Measurements from ENCODE around the gene TMEM270.
A peak's percentile ranks its signal among the peaks of the same experiment; 100 is the strongest.
"Not testable (repeated sequence)": the region's sequence is repeated elsewhere in the genome, so short reads cannot be mapped to it uniquely, and the experiment has no call there.

Gene TMEM270

DNA sequence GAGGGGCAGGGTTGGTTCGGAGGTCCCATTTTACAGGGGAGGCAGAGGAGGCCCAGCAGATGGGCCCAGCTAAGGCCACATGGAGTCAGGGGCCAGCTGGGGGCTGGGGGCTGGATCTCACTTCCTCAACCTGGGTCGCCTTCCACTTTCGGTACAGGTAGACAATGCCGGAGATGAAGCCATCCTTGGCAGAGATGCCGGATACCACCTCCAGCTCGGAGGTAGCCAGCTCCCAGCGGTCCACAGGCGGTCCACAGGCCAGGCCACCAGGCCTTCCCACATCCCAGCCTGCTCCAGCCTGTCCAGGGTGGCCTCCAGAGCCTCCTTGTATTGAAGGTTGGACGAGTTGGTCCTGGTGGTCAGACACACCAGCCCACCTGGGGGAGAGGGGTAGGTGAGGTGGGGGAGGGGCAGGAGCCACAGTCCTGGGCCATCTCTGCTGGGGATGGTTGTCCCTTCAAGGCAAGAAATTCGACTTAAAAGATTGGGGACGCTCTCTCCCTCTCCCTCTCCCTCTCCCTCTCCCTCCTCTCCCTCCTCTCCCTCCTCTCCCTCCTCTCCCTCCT lies 26.2 kb upstream of the TMEM270 start:
- Histone ChIP-seq H3K9ac (ENCODE audit: low read length) (no peak overlapping the region), H3K4me1 (ENCODE audit: insufficient read depth, low read length) (no peaks in the 10 kb centered on the region)

DNA sequence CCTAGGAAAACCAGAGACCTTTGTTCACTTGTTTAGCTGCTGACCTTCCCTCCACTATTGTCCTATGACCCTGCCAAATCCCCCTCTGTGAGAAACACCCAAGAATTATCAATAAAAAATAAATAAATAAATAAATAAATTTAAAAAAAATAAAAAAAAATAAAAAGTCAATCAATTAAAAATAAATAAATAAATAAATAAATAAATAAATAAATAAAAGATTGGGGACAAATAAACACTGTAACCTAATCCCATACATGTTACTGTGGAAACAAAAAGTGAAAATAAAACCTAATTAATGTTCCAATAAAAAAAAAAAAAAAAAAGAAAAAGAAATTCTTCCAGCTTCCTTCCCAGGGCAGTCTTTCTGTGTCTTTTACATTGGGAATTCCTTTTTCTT lies 23.8 kb upstream of the TMEM270 start:
- H3K4me1 ChIP-seq (ENCODE audit: insufficient read depth, low read length); H3K36me3 ChIP-seq (ENCODE audit: insufficient read depth, low read length); H3K27ac ChIP-seq (ENCODE audit: low read depth, low read length); H3K27me3 ChIP-seq (ENCODE audit: control insufficient read depth in 1 of 2, insufficient read depth in 2 of 2, low read length in 2 of 2); H3K9me3 ChIP-seq (ENCODE audit: low read length); H3K9ac ChIP-seq (ENCODE audit: low read length); H3K4me3 ChIP-seq (ENCODE audit: low read depth in 1 of 2, low read length in 2 of 2): not testable (repeated sequence)

More for the DNA sequence above, 26.2 kb upstream of the TMEM270 start:
- no peak overlapping the region for H3K27ac ChIP-seq (ENCODE audit: low read depth, low read length)
- no peak overlapping the region for H3K4me3 ChIP-seq (ENCODE audit: low read depth in 1 of 2, low read length in 2 of 2)
- H3K9me3 ChIP-seq (ENCODE audit: low read length): no peaks in the 10 kb centered on the region
- H3K27me3 ChIP-seq (ENCODE audit: control insufficient read depth in 1 of 2, insufficient read depth in 2 of 2, low read length in 2 of 2): peaks cover 6 to 9% of the 10 kb centered on the region in 2 donors
- no peaks in the 10 kb centered on the region for H3K36me3 ChIP-seq (ENCODE audit: insufficient read depth, low read length)

DNA sequence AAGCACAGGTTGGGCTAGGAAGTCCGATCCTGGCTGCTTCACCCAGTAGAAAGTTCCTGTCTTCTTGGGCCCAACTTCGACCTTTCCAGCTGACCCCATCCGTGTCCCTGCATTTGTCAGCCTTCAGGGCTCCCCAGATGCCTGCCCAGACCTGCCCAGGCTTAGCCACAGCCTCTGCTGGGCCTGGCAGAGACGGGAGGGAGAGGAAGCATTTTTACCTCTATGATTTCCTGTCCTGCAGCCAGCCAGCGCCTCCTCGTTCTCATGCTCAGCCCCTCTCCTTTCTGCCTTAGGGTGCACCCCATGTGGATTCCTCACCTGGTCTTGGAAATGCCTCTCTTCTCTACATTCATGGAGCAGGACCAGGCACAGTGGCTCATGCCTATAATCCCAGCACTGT lies 22.3 kb upstream of the TMEM270 start:
- Histone ChIP-seq H3K4me1 (ENCODE audit: insufficient read depth, low read length) (peaks cover 5% of the 10 kb centered on the region), H3K27ac (ENCODE audit: low read depth, low read length) (no peak overlapping the region), H3K9ac (ENCODE audit: low read length) (no peak overlapping the region), H3K27me3 (ENCODE audit: control insufficient read depth in 1 of 2, insufficient read depth in 2 of 2, low read length in 2 of 2) (no peaks in the 10 kb centered on the region), H3K36me3 (ENCODE audit: insufficient read depth, low read length) (no peaks in the 10 kb centered on the region), H3K9me3 (ENCODE audit: low read length) (no peaks in the 10 kb centered on the region), H3K4me3 (ENCODE audit: low read depth in 1 of 2, low read length in 2 of 2) (no peak overlapping the region)

DNA sequence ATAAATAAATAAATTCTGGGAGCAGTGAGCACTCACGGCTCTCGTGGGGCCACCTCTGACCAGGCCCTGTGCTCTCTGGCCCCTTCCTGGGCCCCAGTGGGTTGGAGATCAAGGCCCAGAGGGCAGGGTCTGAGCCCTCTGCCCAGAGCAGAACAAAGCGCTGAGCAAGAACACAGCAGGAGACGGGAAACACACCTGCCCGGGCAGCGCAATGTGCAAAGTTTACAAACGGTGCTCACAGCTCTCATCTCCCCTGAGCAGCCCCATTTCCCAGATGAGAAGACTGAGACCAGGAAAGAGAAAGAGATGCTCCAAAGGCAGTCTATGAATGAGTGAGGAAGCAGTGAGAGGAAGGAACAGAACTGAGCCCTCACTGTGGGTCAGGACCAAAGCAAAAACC lies 21.7 kb upstream of the TMEM270 start:
- H3K27ac ChIP-seq (ENCODE audit: low read depth, low read length): no peak overlapping the region

DNA sequence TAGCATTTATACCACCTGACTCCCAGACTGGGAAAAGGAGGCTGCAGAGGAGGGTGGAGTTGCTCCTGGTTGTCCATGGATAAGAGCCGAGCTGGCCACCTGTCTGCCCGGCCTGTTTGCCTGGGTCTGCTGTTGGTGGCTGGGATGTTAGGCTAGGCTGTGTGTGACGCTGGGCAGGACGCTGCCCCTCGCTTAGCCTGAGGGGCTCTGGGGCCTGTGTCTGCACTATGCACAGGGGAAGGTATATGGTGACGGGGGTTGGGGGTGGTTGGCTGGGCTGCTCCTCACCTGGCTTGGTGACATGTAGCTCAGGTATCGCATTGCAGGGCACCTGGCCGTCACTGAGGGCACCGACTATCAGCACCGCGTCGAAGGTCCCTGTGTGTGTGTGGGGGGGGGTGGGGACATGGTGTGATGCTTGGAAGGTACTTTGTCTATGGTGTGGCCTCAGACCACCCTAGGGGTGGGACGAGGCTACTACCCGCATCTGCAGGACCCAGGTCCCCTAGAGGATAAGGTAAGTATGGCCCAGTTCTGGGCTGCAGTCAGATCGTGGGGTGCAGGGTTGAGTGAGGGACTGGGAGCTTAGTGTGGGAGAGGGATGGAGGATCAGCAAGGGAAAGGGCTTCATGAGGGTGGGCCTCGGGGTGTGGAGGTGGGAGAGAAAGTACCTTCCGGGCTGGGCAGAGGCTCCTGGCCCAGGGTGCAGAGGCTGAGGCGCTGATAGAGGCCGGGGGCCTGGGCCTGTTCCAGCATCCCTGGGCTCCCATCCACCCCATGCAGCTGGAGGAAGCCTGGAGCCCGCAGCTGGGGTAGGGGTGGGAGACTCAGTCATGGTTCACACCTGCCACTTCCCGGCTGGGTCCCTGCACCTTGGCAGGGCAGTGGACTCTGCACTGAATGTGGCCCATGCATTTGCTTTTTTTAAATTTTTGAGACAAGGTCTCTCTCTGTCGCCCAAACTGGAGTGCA lies 20.9 kb upstream of the TMEM270 start:
- Histone ChIP-seq H3K27ac (ENCODE audit: low read depth, low read length) (no peak overlapping the region), H3K27me3 (ENCODE audit: control insufficient read depth in 1 of 2, insufficient read depth in 2 of 2, low read length in 2 of 2) (no peaks in the 10 kb centered on the region), H3K9ac (ENCODE audit: low read length) (no peak overlapping the region), H3K4me1 (ENCODE audit: insufficient read depth, low read length) (peaks cover 7% of the 10 kb centered on the region), H3K9me3 (ENCODE audit: low read length) (no peaks in the 10 kb centered on the region), H3K4me3 (ENCODE audit: low read depth in 1 of 2, low read length in 2 of 2) (no peak overlapping the region), H3K36me3 (ENCODE audit: insufficient read depth, low read length) (no peaks in the 10 kb centered on the region)

More for the DNA sequence above, 21.7 kb upstream of the TMEM270 start:
- Histone ChIP-seq H3K4me3 (ENCODE audit: low read depth in 1 of 2, low read length in 2 of 2) (no peak overlapping the region), H3K9me3 (ENCODE audit: low read length) (no peaks in the 10 kb centered on the region), H3K4me1 (ENCODE audit: insufficient read depth, low read length) (peaks cover 5% of the 10 kb centered on the region), H3K9ac (ENCODE audit: low read length) (no peak overlapping the region), H3K27me3 (ENCODE audit: control insufficient read depth in 1 of 2, insufficient read depth in 2 of 2, low read length in 2 of 2) (no peaks in the 10 kb centered on the region), H3K36me3 (ENCODE audit: insufficient read depth, low read length) (no peaks in the 10 kb centered on the region)

DNA sequence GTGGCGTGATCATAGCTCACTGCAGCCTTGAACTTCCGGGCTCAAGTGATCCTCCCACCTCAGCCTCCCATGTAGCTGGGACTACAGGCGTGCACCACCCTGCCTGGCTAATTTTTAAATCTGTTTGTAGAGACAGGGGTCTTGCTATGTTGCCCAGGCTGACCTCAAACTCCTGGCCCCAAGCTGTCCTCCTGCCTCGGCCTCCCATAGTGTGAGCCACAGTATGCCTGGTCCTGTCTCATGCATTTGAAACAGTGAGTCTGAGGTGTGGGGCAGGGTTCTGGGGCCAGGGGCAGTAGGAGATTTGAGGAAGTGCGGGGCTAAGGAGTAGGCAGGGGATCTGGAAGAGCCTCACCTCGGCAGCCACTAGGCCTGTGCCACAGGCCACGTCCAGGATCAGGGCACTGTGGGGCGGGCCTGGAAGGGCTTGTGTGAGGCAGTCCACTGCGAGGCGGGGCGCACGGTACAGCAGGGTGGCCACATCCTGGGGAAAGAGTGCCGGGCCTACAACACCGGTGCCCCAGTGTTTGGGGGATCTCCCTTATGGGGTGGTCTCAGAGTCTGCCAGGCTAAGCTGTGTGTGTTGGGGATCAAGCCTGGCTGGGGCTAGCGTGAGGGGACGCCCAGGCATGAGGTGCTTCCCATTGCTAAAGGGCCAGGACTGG lies 20.1 kb upstream of the TMEM270 start:
- Histone ChIP-seq H3K9me3 (ENCODE audit: low read length) (no peaks in the 10 kb centered on the region), H3K4me3 (ENCODE audit: low read depth in 1 of 2, low read length in 2 of 2) (no peak overlapping the region), H3K9ac (ENCODE audit: low read length) (no peak overlapping the region), H3K27me3 (ENCODE audit: control insufficient read depth in 1 of 2, insufficient read depth in 2 of 2, low read length in 2 of 2) (no peaks in the 10 kb centered on the region), H3K27ac (ENCODE audit: low read depth, low read length) (no peak overlapping the region), H3K36me3 (ENCODE audit: insufficient read depth, low read length) (no peaks in the 10 kb centered on the region), H3K4me1 (ENCODE audit: insufficient read depth, low read length) (peaks cover 13% of the 10 kb centered on the region)

DNA sequence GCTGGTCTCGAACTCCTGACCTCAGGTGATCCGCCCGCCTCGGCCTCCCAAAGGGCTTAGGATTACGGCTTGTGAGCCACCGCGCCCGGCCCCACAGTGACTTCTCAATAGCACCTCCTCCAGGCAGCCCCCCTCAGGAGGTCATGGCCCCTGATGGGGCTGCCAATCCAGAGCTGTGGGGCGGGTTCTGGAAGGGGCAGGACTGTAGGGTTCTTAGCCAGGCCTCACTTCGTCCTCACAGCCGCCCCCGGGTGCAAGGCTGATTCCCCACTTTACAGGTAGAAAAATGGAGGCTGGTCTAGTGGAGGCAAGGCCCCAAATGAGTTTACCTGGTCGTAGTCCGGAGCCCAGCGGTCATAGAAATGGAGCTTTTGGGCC lies 19.3 kb upstream of the TMEM270 start:
- peak overlapping the region; percentile 68 for H3K9ac ChIP-seq (ENCODE audit: low read length)
- no peaks in the 10 kb centered on the region for H3K9me3 ChIP-seq (ENCODE audit: low read length)
- H3K4me1 ChIP-seq (ENCODE audit: insufficient read depth, low read length): peaks cover 15% of the 10 kb centered on the region
- no peaks in the 10 kb centered on the region for H3K27me3 ChIP-seq (ENCODE audit: control insufficient read depth in 1 of 2, insufficient read depth in 2 of 2, low read length in 2 of 2)
- H3K27ac ChIP-seq (ENCODE audit: low read depth, low read length): peak overlapping the region; percentile 49
- H3K4me3 ChIP-seq (ENCODE audit: low read depth in 1 of 2, low read length in 2 of 2): peak overlapping the region; percentile 71 to 85
- no peaks in the 10 kb centered on the region for H3K36me3 ChIP-seq (ENCODE audit: insufficient read depth, low read length)

DNA sequence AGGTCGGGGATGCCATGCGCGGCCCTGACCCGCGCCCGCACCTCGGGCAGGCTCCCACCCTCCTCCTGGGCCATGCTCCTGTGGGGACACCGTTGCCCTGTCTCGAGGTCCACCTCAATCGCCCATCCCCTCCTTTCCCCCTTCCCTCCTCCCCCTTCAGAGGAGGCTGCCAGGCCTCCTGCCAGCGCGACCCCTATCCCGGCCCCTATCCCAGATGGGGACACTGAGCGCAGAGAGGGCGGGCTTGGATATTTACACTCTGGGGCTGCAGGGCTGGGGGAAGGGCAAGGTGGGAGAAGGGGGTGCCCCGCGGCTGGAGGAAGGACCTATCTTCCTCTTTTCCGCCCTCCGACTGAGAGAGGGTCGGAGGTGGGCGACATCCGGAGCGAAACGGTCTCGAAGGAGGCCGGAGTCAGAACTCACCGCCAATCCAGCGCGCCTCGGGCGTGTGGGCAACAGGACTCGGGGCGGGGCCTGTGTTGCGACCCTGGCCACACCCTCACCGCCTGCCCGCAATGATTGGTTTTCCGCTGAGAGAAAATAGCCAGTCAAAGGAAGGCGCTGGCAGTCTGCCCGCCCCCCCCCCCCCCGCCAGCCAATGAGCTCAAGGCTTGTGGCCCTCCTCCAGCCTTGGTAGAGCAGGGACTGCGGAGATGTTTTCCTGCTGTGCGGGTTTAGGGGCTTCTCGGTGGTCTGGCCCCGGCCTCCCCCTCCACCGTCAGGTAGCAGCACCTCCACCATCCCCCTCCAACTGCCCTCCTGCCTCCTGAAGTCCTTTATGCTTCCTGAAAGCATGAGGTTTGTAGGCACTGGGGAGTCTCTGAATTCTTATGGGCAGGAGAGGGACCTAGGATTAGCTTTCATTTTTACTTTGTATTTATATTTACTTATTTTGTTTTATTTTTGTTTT lies 18.6 kb upstream of the TMEM270 start, which contains the start of gene METTL27:
Gene METTL27, minus strand, starts transcription at position 450 of the 910 bp plus-strand sequence. Its CDS starts 376 bp downstream, at position 74.
- peaks cover 15% of the 10 kb centered on the region for H3K4me1 ChIP-seq (ENCODE audit: insufficient read depth, low read length)
- peak within 1 kb of the TSS; percentile 71 to 85 for H3K4me3 ChIP-seq (ENCODE audit: low read depth in 1 of 2, low read length in 2 of 2)
- H3K9ac ChIP-seq (ENCODE audit: low read length): peak within 1 kb of the TSS; percentile 68
- no peaks in the 10 kb centered on the region for H3K36me3 ChIP-seq (ENCODE audit: insufficient read depth, low read length)
- no peaks in the 10 kb centered on the region for H3K27me3 ChIP-seq (ENCODE audit: control insufficient read depth in 1 of 2, insufficient read depth in 2 of 2, low read length in 2 of 2)
- no peaks in the 10 kb centered on the region for H3K9me3 ChIP-seq (ENCODE audit: low read length)
- H3K27ac ChIP-seq (ENCODE audit: low read depth, low read length): peak within 1 kb of the TSS; percentile 49

DNA sequence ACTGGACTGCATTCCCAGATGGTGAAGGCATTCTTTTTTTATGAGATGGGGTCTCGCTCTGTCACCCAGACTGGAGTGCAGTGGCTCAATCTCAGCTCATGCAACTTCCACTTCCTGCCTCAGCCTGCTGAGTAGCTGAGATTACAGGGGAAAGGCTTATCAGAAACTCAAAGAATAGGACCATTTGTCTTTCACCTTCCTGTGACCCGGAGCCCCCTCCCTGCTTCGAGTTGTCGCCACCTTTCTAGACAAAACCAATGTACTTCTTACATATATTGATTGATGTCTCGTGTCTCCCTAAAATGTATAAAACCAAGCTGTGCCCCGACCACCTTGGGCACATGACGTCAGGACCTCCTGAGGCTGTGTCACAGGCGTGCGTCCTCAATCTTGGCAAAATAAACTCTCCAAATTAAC lies 16.8 kb upstream of the TMEM270 start:
- Histone ChIP-seq H3K9me3 (ENCODE audit: low read length) (no peaks in the 10 kb centered on the region), H3K4me3 (ENCODE audit: low read depth in 1 of 2, low read length in 2 of 2) (no peak overlapping the region), H3K36me3 (ENCODE audit: insufficient read depth, low read length) (no peaks in the 10 kb centered on the region)

DNA sequence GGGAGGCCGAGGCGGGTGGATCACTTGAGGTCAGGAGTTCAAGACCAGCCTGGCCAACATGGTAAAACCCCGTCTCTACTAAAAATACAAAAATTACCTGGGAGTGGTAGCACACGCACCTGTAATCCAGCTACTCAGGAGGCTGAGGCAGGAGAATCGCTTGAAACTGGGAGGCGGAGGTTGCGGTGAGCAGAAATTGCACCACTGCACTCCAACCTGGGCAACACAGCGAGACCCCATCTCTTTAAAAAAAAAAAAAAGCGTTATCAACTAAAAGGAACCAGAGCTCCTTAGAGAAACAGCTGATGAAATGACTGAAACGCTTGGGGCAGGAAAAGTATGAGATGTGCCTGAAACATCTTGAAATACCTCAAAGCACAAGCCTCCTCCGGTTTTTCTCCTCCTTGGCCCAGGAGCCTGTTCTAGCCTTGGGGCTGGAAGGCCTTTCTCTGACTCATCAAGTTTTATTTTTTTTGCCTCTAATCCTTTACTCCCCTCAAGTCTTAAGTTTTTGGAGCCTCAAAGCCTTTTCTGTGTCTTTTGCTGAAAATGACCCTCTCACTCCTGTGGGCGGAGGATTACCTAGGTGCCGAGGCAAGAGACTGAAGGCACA lies 16.0 kb upstream of the TMEM270 start:
- H3K9ac ChIP-seq (ENCODE audit: low read length): no peak overlapping the region
- no peaks in the 10 kb centered on the region for H3K27me3 ChIP-seq (ENCODE audit: control insufficient read depth in 1 of 2, insufficient read depth in 2 of 2, low read length in 2 of 2)
- H3K4me3 ChIP-seq (ENCODE audit: low read depth in 1 of 2, low read length in 2 of 2): no peak overlapping the region
- H3K4me1 ChIP-seq (ENCODE audit: insufficient read depth, low read length): peaks cover 25% of the 10 kb centered on the region
- H3K9me3 ChIP-seq (ENCODE audit: low read length): no peaks in the 10 kb centered on the region
- H3K27ac ChIP-seq (ENCODE audit: low read depth, low read length): no peak overlapping the region
- H3K36me3 ChIP-seq (ENCODE audit: insufficient read depth, low read length): no peaks in the 10 kb centered on the region

More for the DNA sequence above, 16.8 kb upstream of the TMEM270 start:
- H3K4me1 ChIP-seq (ENCODE audit: insufficient read depth, low read length): peaks cover 18% of the 10 kb centered on the region
- H3K27me3 ChIP-seq (ENCODE audit: control insufficient read depth in 1 of 2, insufficient read depth in 2 of 2, low read length in 2 of 2): no peaks in the 10 kb centered on the region
- no peak overlapping the region for H3K27ac ChIP-seq (ENCODE audit: low read depth, low read length)
- no peak overlapping the region for H3K9ac ChIP-seq (ENCODE audit: low read length)
